SU-DHL-6 (cell line): Measurements from ENCODE around the gene NMRK2.

Source experiments
- H2AFZ ChIP-seq: fragments of 200-600 bp; sonication (generic); 2 replicates; pipeline ENCODE4 v1.6.1; 2014; ENCODE audit warnings: low read depth, mild to moderate bottlenecking, moderate library complexity, mixed read lengths, antibody characterized with exemption, low read length; ENCODE audit not compliant: severe bottlenecking
- H3F3A ChIP-seq: fragments of 200-600 bp; shearing (Covaris generic); 2 replicates; pipeline ENCODE4 v1.6.0; 2016; ENCODE audit warnings: antibody characterized with exemption, mild to moderate bottlenecking; ENCODE audit not compliant: insufficient read depth
- H3K27ac ChIP-seq: fragments of 200-600 bp; sonication (generic); 2 replicates; pipeline ENCODE4 v1.5.1; 2016; ENCODE audit warnings: low read depth, mild to moderate bottlenecking, low read length, moderate library complexity, mixed read lengths
- H3K27me3 ChIP-seq: fragments of 200-600 bp; sonication (generic), shearing (Covaris generic); 2 replicates; pipeline ENCODE4 v1.6.0; 2014; ENCODE audit warnings: mild to moderate bottlenecking, low read length
- H3K36me3 ChIP-seq: fragments of 200-600 bp; sonication (generic); 2 replicates; pipeline ENCODE4 v1.6.1; 2014; ENCODE audit warnings: mild to moderate bottlenecking, low read length, mixed read lengths
- H3K4me2 ChIP-seq: fragments of 300-600, 200-600 bp; shearing (Covaris generic), sonication (generic); 2 replicates; pipeline ENCODE4 v1.6.0; 2014; ENCODE audit warnings: low read length, low read depth, mild to moderate bottlenecking; ENCODE audit not compliant: poor library complexity, severe bottlenecking
- H3K4me3 ChIP-seq: fragments of 200-600 bp; sonication (generic); 2 replicates; pipeline ENCODE4 v1.5.1; 2014; ENCODE audit warnings: antibody characterized with exemption, low read length, mild to moderate bottlenecking, mixed read lengths; ENCODE audit not compliant: insufficient read depth, poor library complexity, severe bottlenecking
- H3K79me2 ChIP-seq: fragments of 200-600 bp; sonication (generic); 2 replicates; pipeline ENCODE4 v1.6.1; 2014; ENCODE audit warnings: mild to moderate bottlenecking, low read length, moderate library complexity; ENCODE audit not compliant: insufficient read depth
- H3K9ac ChIP-seq: fragments of 200-600 bp; sonication (generic); 2 replicates; pipeline ENCODE4 v1.7.0; 2014; ENCODE audit warnings: mild to moderate bottlenecking, low read length
- H3K9me2 ChIP-seq: fragments of 200-600 bp; sonication (generic); replicated peaks from 2 replicates; pipeline ENCODE4 v1.6.1; 2014; ENCODE audit warnings: low read length; ENCODE audit not compliant: insufficient read depth
- H3K9me3 ChIP-seq: fragments of 200-600 bp; sonication (generic); 2 replicates; pipeline ENCODE4 v1.6.1; 2014; ENCODE audit warnings: low read length, mixed read lengths; ENCODE audit not compliant: insufficient read depth
- H4K20me1 ChIP-seq: fragments of 200-600 bp; sonication (generic); 2 replicates; pipeline ENCODE4 v1.6.1; 2014; ENCODE audit warnings: low read depth, mild to moderate bottlenecking, antibody characterized with exemption, low read length, moderate library complexity, mixed read lengths
- EZH2phosphoT487 ChIP-seq: fragments of 200-600 bp; sonication (generic), shearing (Covaris generic); conservative IDR thresholded peaks from 2 replicates; pipeline ENCODE4 v1.6.1; 2018; ENCODE audit warnings: mild to moderate bottlenecking, antibody characterized with exemption, low read length, moderate library complexity, mixed read lengths
- TF ChIP-seq, protein P1 (sequence below): fragments of 200-600 bp; sonication (generic); IDR thresholded peaks from one replicate; pipeline ENCODE4 v1.5.1; 2017; ENCODE audit warnings: antibody characterized with exemption, mild to moderate bottlenecking, low read length, moderate library complexity; ENCODE audit not compliant: insufficient read depth, poor library complexity, severe bottlenecking

The NMRK2 gene

DNA sequence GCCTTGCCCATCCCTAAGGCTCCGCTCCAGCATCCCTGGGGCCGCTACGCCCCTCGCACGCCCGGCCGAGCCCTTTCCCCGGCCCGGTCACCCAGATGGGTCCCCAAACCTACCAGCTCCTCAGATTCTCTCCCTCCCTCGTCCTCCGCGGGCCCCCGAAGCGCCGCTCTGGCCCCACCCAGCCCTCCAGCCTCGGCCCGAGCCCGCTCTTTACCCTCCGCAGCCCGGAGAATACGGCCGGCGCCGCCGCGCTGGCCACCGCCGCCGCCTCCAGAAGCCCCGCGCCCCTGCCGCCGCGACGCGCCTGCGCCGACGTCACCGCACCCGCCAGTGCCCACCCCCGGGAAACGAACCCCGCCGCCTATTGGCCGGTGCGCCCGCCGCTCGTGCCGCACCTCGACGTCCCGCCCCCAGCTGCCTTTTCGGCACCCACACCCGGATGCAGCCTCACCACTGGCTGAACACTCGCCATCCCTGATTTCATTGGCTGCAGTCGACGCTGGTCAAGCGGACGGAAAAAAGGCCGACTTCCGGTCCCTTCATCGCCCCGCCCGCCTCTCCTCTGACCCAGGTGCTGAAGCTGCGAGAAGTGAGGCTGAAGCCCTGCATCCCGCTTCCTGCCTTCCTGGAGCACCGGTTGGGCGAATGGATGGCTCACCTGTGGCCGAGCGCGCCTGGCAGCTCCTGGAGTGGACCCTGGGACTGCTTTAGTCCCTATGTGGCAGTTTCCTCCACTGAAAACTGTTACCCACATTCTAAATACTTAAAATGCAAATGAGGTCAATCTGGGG is 38.1 kb downstream of the NMRK2 start, which contains the start of gene DAPK3:
Gene DAPK3 (minus strand): TSS at position 292 of the 791 bp plus-strand sequence. CDS start 1,364 bp downstream, outside the sequence.
- H4K20me1 ChIP-seq, result peaks cover 5% of the 10 kb centered on the region; the same call in 1 of the 2 replicates

DNA sequence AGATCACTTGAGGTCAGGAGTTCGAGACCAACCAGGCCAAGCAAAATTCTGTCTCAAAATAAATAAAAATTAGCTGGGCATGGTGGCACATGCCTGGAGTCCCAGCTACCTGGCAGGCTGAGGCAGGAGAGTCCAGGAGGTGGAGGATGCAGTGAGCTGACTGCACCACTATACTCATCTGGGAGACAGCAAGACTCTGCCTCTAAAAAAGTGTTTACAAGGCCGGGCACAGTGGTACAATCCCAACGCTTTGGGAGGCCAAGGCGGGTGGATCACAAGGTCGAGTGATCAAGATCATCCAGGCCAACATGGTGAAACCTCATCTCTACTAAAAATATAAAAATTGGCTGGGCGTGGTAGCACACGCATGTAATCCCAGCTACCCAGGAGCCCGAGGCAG is 42.3 kb downstream of the NMRK2 start:
- Histone ChIP-seq H4K20me1 (peaks cover 22% of the 10 kb centered on the region; the same call in 1 of the 2 replicates), H3K9me2 (no peaks in the 10 kb centered on the region), H3K79me2 (peaks cover 15% of the 10 kb centered on the region), H3K9ac (no peak overlapping the region), H3K4me3 (no peak overlapping the region), H3K27me3 (no peaks in the 10 kb centered on the region), H2AFZ (no peak overlapping the region), H3K36me3 (peaks cover 20% of the 10 kb centered on the region; the same call in 1 of the 2 replicates), H3F3A (peaks cover 50% of the 10 kb centered on the region), H3K9me3 (no peaks in the 10 kb centered on the region), H3K4me2 (no peak overlapping the region), H3K27ac (no peak overlapping the region)
- TF ChIP-seq EZH2phosphoT487, result no peak
- TF ChIP-seq, protein P1, sequence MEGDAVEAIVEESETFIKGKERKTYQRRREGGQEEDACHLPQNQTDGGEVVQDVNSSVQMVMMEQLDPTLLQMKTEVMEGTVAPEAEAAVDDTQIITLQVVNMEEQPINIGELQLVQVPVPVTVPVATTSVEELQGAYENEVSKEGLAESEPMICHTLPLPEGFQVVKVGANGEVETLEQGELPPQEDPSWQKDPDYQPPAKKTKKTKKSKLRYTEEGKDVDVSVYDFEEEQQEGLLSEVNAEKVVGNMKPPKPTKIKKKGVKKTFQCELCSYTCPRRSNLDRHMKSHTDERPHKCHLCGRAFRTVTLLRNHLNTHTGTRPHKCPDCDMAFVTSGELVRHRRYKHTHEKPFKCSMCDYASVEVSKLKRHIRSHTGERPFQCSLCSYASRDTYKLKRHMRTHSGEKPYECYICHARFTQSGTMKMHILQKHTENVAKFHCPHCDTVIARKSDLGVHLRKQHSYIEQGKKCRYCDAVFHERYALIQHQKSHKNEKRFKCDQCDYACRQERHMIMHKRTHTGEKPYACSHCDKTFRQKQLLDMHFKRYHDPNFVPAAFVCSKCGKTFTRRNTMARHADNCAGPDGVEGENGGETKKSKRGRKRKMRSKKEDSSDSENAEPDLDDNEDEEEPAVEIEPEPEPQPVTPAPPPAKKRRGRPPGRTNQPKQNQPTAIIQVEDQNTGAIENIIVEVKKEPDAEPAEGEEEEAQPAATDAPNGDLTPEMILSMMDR, result no peak

More for the DNA sequence above, 38.1 kb downstream of the NMRK2 start, which contains the start of gene DAPK3:
- Histone ChIP-seq H3K79me2 (peaks cover 29% of the 10 kb centered on the region), H3K4me3 (peak within 1 kb of the TSS; percentile 80), H3K9ac (peak within 1 kb of the TSS; percentile 85), H3K27ac (peak within 1 kb of the TSS; percentile 67), H3K4me2 (peak within 1 kb of the TSS; percentile 59), H3K9me2 (no peaks in the 10 kb centered on the region), H3K36me3 (0 out of 2 replicates have a peak, but pooled peaks cover 8% of the 10 kb centered on the region), H3K27me3 (no peaks in the 10 kb centered on the region), H2AFZ (no peak within 1 kb of the TSS), H3K9me3 (no peaks in the 10 kb centered on the region), H3F3A (peaks cover 28% of the 10 kb centered on the region)
- TF ChIP-seq EZH2phosphoT487, result no peak
- TF ChIP-seq, protein P1, result no peak

DNA sequence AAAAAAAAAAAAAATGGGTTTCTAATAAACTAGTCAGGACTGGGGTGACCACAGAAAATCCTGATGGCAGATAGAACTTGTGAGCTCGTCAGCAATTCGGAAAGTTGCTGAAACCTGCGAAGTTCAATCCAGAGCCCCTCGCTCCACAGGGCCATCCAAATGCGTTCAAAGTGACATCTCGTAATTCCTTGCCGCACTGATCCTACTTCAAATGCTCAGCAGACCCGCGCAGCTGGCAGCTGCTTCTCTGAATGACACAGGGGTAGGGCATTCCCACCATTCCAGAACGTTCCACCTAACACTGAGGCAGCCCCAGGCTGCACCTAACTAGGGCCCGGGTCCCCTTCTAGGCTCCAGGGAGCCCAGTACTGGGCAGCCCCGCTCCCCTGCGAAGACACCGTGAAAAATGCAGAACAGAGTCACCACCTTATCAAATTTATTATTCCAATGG is 42.8 kb downstream of the NMRK2 start:
- no peak overlapping the region for H3K9ac ChIP-seq
- peaks cover 23% of the 10 kb centered on the region; the same call in 1 of the 2 replicates for H4K20me1 ChIP-seq
- H3K27ac ChIP-seq, result no peak overlapping the region
- peaks cover 54% of the 10 kb centered on the region for H3F3A ChIP-seq
- no peak overlapping the region for H3K4me3 ChIP-seq
- no peak overlapping the region for H3K4me2 ChIP-seq
- TF ChIP-seq EZH2phosphoT487, result no peak
- TF ChIP-seq, protein P1, result no peak
- H2AFZ ChIP-seq, result no peak overlapping the region
- H3K9me2 ChIP-seq, result no peaks in the 10 kb centered on the region
- H3K9me3 ChIP-seq, result no peaks in the 10 kb centered on the region
- peaks cover 26% of the 10 kb centered on the region; the same call in 1 of the 2 replicates for H3K36me3 ChIP-seq
- no peaks in the 10 kb centered on the region for H3K27me3 ChIP-seq
- peaks cover 15% of the 10 kb centered on the region for H3K79me2 ChIP-seq
